ENCODE results near the gene C1QTNF7. TPM values are rescaled to one million over a fixed set of nuclear protein-coding genes. Genes with fewer than 3 reads are reported as not detected.

Gene C1QTNF7
- total RNA-seq, 1 experiment from 2014 or later = not detected

- TF ChIP-seq TCF7L2 (IDR thresholded peaks at IDR 0.05; ENCODE audit: borderline replicate concordance, extremely low read depth, insufficient read depth, insufficient read length) = no peak
These were observed 35.6 kb upstream of the C1QTNF7 start (continued) for GRCh38 chr4:15392053-15392805.

- ChIA-PET CTCF (no interaction called here), POLR2A (no interaction called here), RAD21 (ENCODE audit: low non-redundant PET in 1 of 2, low total read pairs in 2 of 2, uncharacterized antibody in 2 of 2, unreplicated experiment in 2 of 2) (no interaction called here)
- Histone ChIP-seq H3K27ac (ENCODE audit: low read depth, low read length) (no peak overlapping the region), H4K20me1 (ENCODE audit: insufficient read depth) (no peaks in the 10 kb centered on the region; the same call in 1 of the 2 replicates), H3K9me2 (ENCODE audit: insufficient read depth) (no peaks in the 10 kb centered on the region), H3K4me2 (ENCODE audit: low read length) (no peak overlapping the region), H3K9me3 (ENCODE audit: control insufficient read depth in 1 of 2, insufficient read depth in 1 of 2, low read depth in 1 of 2, low read length in 2 of 2) (no peaks in the 10 kb centered on the region), H2AFZ (ENCODE audit: low read depth, low read length, poor library complexity, severe bottlenecking) (no peak overlapping the region), H3K9ac (ENCODE audit: low read length) (no peak overlapping the region), H3K79me2 (ENCODE audit: insufficient read depth, low read length) (no peaks in the 10 kb centered on the region), H3K4me3 (replicated peaks in 1 of 2; ENCODE audit: low read depth in 1 of 2, low read length in 2 of 2) (no peak overlapping the region), H3K4me1 (ENCODE audit: control insufficient read depth in 1 of 2, insufficient read depth in 2 of 2, low read length in 2 of 2) (no peaks in the 10 kb centered on the region), H3K27me3 (ENCODE audit: insufficient read depth, low read length) (no peaks in the 10 kb centered on the region), H3K36me3 (ENCODE audit: control insufficient read depth in 1 of 2, insufficient read depth in 2 of 2, low read length in 2 of 2) (no peaks in the 10 kb centered on the region)
- BruUV-seq (replicated peaks) = no TSS peak
- TF ChIP-seq ZNF274 (IDR thresholded peaks at IDR 0.05; ENCODE audit: low read depth, low read length) (no peak), JUND (IDR thresholded peaks at IDR 0.05) (no peak), SIN3A (IDR thresholded peaks at IDR 0.05; ENCODE audit: low read depth) (no peak), CEBPB (IDR thresholded peaks at IDR 0.05; ENCODE audit: low read depth) (no peak), MAX (IDR thresholded peaks at IDR 0.05) (no peak), ELF1 (IDR thresholded peaks at IDR 0.05; ENCODE audit: borderline replicate concordance, low read depth) (no peak), TCF7L2 (IDR thresholded peaks at IDR 0.05; ENCODE audit: borderline replicate concordance, extremely low read depth, insufficient read depth, insufficient read length) (no peak), POLR2AphosphoS5 (IDR thresholded peaks at IDR 0.05; ENCODE audit: low read depth, low read length) (no peak), REST (IDR thresholded peaks at IDR 0.05; ENCODE audit: low read depth) (no peak), CBX3 (IDR thresholded peaks at IDR 0.05; ENCODE audit: low read depth) (no peak), ZFX (IDR thresholded peaks at IDR 0.05) (no peak), SP1 (IDR thresholded peaks at IDR 0.05; ENCODE audit: low read depth) (no peak), ZBTB33 (IDR thresholded peaks at IDR 0.05; ENCODE audit: extremely low read depth, insufficient replicate concordance, low read length) (no peak), YY1 (IDR thresholded peaks at IDR 0.05; ENCODE audit: extremely low read depth, insufficient replicate concordance, low read depth, low read length) (no peak), CTCF (IDR thresholded peaks at IDR 0.05 in 2 of 3, conservative IDR thresholded peaks at IDR 0.05 in 1 of 3; ENCODE audit: borderline replicate concordance in 1 of 3, insufficient read depth in 1 of 3, low read depth in 2 of 3, low read length in 2 of 3) (no peak)
- DNase-seq (ENCODE audit: low read depth, low spot score) = no peak
- intact Hi-C loops (cut with micrococcal nuclease) = no loop called here
- ATAC-seq = no peak
These were observed 32.5 kb upstream of the C1QTNF7 start for GRCh38 chr4:15395311-15395710.
